Measurements from ENCODE around the gene LRIF1. TPM values are rescaled to one million over a fixed set of nuclear protein-coding genes. Genes with fewer than 3 reads are reported as not detected.
"Not testable (repeated sequence)": the region's sequence is repeated elsewhere in the genome, so short reads cannot be mapped to it uniquely, and the experiment has no call there.

The LRIF1 gene, protein sequence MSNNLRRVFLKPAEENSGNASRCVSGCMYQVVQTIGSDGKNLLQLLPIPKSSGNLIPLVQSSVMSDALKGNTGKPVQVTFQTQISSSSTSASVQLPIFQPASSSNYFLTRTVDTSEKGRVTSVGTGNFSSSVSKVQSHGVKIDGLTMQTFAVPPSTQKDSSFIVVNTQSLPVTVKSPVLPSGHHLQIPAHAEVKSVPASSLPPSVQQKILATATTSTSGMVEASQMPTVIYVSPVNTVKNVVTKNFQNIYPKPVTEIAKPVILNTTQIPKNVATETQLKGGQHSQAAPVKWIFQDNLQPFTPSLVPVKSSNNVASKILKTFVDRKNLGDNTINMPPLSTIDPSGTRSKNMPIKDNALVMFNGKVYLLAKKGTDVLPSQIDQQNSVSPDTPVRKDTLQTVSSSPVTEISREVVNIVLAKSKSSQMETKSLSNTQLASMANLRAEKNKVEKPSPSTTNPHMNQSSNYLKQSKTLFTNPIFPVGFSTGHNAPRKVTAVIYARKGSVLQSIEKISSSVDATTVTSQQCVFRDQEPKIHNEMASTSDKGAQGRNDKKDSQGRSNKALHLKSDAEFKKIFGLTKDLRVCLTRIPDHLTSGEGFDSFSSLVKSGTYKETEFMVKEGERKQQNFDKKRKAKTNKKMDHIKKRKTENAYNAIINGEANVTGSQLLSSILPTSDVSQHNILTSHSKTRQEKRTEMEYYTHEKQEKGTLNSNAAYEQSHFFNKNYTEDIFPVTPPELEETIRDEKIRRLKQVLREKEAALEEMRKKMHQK
- 17.4 TPM for total RNA-seq
- long read RNA-seq, transcript LRIF1-202 (3 exons, 1,796 nt): major isoform, 11 of 15 reads
- long read RNA-seq, partial matches to known transcripts: 0 of 15 reads
- long read RNA-seq, other reads (novel, unspliced or antisense): 2 of 15 reads

- intact Hi-C loops (cut with DNase I): loop anchor here (10.0 kb wide), 1 partner anchor 791 kb away; the partner anchor contains the start of gene DDX20
- DNase-seq (ENCODE audit: missing footprints) (peak; percentile 100), ATAC-seq (peak; percentile 100)
Measured at GRCh38 chr1:110963691-110964454, at the start of gene LRIF1. Gene LRIF1, minus strand, starts transcription at chr1:110963922. Its CDS starts 234 bp downstream, at chr1:110963688.

GRCh38 chr1:111008031-111008430, 44.3 kb upstream of the LRIF1 start:
- ATAC-seq (no peak), DNase-seq (ENCODE audit: missing footprints) (peak; percentile 43)
- intact Hi-C loops (cut with DNase I): no loop called here

DNA sequence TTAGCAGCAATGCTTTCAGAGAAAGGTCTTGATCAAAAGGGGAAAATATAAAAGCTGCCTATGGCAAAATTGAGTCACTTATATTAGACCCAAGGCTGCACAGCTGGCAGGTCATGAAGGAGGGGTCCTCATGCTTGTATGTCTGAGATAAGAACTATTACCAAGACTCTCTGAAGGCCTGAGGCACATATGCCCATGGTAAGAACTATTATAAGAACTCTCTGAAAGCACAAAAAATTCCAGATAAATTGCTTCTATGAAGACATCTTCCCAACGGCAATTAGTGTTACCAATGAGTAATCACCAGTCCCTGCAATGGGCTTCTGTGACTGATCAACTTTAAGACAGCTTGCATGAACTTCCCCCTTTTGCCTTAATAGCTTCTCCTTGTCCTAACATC, 42.8 kb upstream of the LRIF1 start:
- DNase-seq (ENCODE audit: missing footprints) (no peak), ATAC-seq (no peak)
- intact Hi-C loops (cut with DNase I): no loop called here

- DNase-seq (ENCODE audit: missing footprints); intact Hi-C loops (cut with DNase I); ATAC-seq: not testable (repeated sequence)
Measured at GRCh38 chr1:110999607-111000006, 35.9 kb upstream of the LRIF1 start.

GRCh38 chr1:110992329-110992728, 28.6 kb upstream of the LRIF1 start:
- intact Hi-C loops (cut with DNase I); DNase-seq (ENCODE audit: missing footprints); ATAC-seq: not testable (repeated sequence)

- intact Hi-C loops (cut with DNase I); DNase-seq (ENCODE audit: missing footprints); ATAC-seq: not testable (repeated sequence)
Measured at GRCh38 chr1:110991295-110991694, 27.6 kb upstream of the LRIF1 start.

- intact Hi-C loops (cut with DNase I): no loop called here
- ATAC-seq (no peak), DNase-seq (ENCODE audit: missing footprints) (no peak)
Measured at GRCh38 chr1:110990541-110990940, 26.8 kb upstream of the LRIF1 start.

- DNase-seq (ENCODE audit: missing footprints) (no peak), ATAC-seq (no peak)
- intact Hi-C loops (cut with DNase I): no loop called here
Measured at GRCh38 chr1:110986407-110986891, 22.7 kb upstream of the LRIF1 start.

DNA sequence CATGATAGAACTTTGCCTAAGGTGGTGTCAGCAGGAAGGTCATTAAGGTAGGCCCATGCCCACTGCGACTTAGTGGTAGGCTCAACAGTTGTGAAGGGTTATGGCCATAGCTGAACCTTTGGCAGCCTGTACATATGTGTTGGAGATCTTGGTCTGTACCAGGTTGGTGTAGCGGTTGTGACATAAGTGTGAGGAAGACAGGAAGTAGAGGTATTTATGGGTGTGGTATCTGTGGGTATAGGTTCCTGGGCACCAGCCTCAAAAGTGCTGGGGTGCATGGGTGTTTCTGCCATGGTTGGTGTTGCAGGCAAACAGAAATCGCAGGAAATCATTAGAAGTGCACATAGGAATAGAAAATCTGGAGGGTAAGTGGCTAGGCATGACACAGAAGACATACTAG, 18.6 kb upstream of the LRIF1 start:
- intact Hi-C loops (cut with DNase I): no loop called here
- DNase-seq (ENCODE audit: missing footprints): no peak
- no peak for ATAC-seq

DNA sequence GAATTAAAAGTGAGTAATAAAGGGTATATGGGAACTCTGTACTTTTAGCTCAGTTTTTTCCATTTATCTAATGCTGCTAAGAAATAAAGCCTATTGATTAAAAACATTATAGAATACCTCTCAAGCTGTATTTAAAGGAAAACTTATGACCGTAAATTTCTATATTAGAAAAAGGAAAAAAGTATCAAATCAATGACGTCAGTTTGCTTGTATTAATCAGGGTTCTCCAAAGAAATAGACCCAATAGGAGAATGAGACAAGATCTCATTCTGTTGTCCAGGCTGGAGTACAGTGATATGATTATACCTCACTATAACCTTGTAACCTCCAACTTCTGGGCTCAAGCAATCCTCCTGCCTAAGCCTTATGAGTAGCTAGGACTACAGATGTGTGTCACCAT, 15.4 kb upstream of the LRIF1 start:
- no peak for DNase-seq (ENCODE audit: missing footprints)
- intact Hi-C loops (cut with DNase I): no loop called here

GRCh38 chr1:110976089-110976488, 12.4 kb upstream of the LRIF1 start:
- DNase-seq (ENCODE audit: missing footprints): no peak
- ATAC-seq: no peak
- intact Hi-C loops (cut with DNase I): no loop called here

More for the DNA sequence above, 15.4 kb upstream of the LRIF1 start:
- no peak for ATAC-seq

GRCh38 chr1:110975265-110975664, 11.5 kb upstream of the LRIF1 start:
- DNase-seq (ENCODE audit: missing footprints) (no peak), ATAC-seq (no peak)
- intact Hi-C loops (cut with DNase I): no loop called here

- DNase-seq (ENCODE audit: missing footprints): no peak
- intact Hi-C loops (cut with DNase I): loop anchor here (10.0 kb wide), 1 partner anchor 788 kb away; the partner anchor contains the start of gene DDX20
- ATAC-seq: no peak
Measured at GRCh38 chr1:110967256-110967655, 3.5 kb upstream of the LRIF1 start.

DNA sequence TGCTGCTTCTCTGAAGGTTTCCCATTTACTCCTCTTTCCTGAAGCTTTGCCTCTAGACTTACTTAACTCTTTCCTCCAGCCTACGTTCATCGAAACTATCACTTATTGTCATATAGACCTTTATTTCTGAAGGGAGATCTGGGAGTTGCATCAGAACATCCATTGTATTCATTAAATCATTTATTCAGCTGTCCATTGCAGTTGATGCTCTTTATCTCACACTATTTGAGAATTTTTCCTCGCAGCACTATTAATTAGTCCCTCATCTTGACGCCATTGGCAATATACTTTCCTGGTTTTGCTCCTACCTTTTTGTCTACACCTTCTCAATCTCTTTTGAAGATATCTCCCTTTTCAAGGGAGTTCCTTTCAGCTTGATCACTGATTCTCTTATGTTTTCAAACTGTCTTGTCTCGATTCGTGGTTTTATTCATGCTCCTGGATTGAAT, 757 bp upstream of the LRIF1 start:
- DNase-seq (ENCODE audit: missing footprints) (no peak), ATAC-seq (no peak)
- intact Hi-C loops (cut with DNase I): loop anchor here (10.0 kb wide), 1 partner anchor 790 kb away; the partner anchor contains the start of gene DDX20

GRCh38 chr1:110962892-110963690, 631 bp downstream of the LRIF1 start:
- DNase-seq (ENCODE audit: missing footprints): peak; percentile 79
- intact Hi-C loops (cut with DNase I): loop anchor here (10.0 kb wide), 1 partner anchor 792 kb away; the partner anchor contains the start of gene DDX20
- peak; percentile 51 for ATAC-seq

DNA sequence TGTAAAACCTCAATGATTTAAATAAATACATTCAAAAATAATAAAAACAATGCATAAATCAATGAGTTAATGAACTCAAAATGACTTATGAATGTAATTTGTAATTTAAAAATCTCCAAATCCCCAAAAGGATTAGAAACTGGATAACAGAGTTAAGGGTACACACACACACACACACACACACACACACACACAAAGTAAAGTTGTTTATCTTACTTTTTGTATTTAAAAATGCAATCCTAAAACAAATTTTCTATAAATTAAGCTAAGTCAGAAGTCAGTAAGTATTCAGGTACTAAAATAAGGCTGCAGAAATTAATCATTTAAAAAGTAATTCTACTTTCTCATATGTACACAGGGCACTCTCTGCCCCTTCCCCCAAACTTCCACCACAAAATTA, 1.8 kb downstream of the LRIF1 start:
- ATAC-seq (no peak), DNase-seq (ENCODE audit: missing footprints) (no peak)
- intact Hi-C loops (cut with DNase I): loop anchor here (10.0 kb wide), 1 partner anchor 793 kb away; the partner anchor contains the start of gene DDX20

DNA sequence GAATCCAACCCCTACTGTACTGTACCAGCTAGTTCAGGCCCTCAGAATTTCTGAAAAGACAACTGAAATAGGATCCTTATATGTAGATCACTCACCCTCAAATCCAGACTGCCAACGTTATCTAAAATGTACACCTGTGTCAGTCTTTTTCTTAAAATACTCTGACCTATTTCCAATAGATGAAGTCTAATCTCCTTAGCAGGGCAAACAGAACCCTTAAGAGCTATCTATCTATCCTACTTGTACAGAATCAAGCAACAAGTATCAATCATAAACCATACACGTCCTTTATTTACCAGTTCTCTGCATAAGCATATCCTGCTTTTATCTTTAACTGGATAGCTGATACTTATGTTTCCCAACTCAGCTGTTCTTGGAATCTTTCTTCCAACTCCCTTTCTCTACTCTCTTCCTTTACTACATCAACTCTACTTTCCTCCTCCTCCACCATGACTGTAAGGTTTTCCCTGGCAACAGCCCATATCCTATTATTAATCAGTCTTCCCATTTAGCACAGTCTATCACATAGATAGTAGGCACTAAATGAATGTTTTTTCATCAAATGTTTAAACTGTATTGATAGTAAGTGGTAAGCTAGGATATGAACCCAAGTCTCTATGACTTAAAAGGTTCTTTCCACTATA, 2.8 kb downstream of the LRIF1 start:
- ATAC-seq: no peak
- intact Hi-C loops (cut with DNase I): loop anchor here (10.0 kb wide), 1 partner anchor 794 kb away; the partner anchor contains the start of gene DDX20
- no peak for DNase-seq (ENCODE audit: missing footprints)
